ENCODE measurements around the gene SYNGR3. TPM values are rescaled to one million over a fixed set of nuclear protein-coding genes. Genes with fewer than 3 reads are reported as not detected.
A peak's percentile ranks its signal among the peaks of the same experiment; 100 is the strongest.
"Not testable (repeated sequence)": the region's sequence is repeated elsewhere in the genome, so short reads cannot be mapped to it uniquely, and the experiment has no call there.

The SYNGR3 gene, protein sequence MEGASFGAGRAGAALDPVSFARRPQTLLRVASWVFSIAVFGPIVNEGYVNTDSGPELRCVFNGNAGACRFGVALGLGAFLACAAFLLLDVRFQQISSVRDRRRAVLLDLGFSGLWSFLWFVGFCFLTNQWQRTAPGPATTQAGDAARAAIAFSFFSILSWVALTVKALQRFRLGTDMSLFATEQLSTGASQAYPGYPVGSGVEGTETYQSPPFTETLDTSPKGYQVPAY
- 0.32 TPM for total RNA-seq
- long read RNA-seq = 0 reads

DNA sequence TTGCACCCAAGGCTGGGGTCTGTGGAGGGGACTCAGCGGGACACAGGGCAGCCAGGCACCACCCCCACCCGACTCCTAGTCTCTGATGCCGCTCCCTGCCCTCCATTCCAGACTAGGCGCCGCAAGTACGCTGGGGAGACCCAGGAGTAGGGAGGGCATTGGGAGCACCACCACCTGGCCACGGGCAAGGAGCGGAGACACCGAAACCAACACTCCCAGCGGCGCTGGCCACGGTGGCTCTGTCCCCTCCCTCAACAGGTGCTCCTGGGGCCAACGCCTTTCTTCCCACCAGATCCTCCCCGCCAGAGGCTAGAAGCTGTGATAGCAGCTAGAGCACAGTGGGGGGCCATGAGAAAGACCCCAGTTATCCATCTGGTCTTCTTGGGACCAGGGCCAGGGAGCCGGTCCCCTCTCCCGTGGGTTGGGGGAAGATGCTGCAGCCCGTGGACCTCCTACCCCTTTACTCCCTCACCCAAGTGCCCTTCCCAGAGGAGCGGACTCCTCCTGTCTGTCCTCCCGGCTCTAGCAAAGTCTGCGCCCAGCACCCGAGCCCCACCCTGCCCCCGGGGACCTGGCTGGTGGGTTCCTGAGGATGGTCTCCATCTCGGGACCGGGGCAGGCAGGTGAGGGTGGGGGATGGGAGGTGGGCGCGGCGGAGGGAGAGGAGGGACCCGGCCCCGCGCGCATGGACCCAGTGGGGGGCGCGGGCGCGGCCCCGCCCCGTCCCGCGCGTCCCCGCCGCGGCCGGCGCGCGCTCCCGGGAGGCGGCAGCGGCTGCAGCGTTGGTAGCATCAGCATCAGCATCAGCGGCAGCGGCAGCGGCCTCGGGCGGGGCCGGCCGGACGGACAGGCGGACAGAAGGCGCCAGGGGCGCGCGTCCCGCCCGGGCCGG lies at the start of gene SYNGR3:
Gene SYNGR3 (plus strand): TSS at position 762 of the 892 bp plus-strand sequence. CDS start 133 bp downstream, outside the sequence.
- ATAC-seq (ENCODE audit: poor library complexity) (no peak), DNase-seq (no peak)
- intact Hi-C loops (cut with DNase I) = no loop called here

DNA sequence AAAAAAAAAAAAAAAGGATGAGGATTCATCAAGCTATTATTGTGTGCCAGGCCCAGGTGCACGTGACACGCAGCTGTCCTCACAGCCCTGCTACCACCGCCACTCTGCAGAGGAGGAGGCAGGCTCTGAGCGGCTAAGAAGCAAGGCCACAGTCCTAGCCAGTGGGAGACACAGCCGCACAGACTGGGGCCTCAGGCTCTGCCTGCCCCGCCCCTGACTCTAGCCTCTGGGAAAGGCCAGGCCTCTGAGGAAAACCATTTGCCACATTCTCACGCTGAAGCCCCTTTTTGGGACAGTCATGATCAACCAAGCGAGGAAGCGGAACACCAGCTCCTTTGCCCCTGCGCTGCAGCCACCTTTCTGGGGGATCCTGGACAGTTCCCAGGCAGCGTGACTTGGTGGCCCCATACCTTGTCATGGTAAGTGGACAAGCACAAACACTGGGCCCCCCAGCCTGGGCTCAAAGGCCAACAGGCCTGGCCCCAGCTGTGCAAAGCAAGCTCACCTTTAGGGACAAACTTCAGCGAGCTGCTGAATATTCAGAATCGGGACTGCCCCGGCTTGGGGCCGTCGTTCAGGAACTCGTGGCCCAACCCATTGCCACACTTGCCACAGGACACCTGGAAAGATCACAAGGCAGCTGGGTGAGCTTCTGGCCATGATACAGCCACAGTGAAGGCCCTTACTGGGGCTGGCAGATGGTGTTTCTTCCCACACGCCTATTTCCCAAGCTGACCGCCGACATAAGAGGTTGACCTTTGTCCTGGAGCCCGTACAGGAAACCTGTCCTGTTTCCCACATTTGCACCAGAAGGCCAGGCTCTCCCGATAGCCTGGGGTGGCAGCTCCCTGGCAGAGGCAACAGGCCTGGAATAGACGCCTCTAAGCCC lies 49.3 kb upstream of the SYNGR3 start:
- DNase-seq (peak; percentile 30), ATAC-seq (ENCODE audit: poor library complexity) (no peak)
- intact Hi-C loops (cut with DNase I) = no loop called here

DNA sequence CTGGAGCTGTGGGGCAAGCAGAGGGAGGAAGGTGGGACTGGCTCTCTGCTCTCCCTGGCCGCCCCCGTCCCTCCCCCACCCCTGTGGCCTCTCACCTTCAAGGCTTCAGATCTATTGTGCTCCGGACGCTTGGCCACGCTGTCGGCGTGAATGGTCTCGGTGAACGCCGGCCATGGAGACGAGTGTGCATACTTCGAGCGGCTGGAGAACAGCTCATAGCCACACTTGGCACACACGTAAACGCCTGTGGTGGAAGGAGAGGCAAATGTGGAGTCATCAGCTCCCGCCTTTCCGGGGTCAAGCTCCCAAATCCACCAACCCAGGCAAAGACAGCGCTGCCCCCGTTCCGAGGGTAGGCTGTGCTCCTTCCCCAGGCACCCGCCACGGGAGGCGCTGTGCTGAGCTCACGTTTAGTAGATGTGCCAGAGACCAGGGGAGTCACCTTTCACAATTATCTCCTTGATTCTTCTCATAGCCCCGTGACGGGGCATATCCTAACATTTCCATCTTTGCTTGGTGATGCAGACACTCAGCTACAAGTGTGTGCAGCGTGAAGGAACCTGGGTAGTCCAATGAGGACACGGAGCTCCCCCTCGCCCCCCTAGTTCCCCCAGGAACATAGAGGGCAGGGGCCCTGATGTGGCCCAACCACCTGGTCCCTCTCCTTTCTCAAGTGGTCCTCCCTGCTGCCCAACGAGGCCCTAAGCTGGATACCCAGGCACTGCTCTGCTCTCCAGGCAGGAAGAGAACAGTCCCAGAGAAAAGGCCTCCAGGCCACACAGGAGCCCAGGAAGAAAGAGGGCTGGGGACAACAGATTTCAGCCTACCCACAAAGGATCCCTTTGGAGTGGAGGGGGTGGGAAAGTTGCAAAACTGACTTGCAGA lies 48.4 kb upstream of the SYNGR3 start:
- intact Hi-C loops (cut with DNase I) = no loop called here
- DNase-seq (peak; percentile 42), ATAC-seq (ENCODE audit: poor library complexity) (no peak)

DNA sequence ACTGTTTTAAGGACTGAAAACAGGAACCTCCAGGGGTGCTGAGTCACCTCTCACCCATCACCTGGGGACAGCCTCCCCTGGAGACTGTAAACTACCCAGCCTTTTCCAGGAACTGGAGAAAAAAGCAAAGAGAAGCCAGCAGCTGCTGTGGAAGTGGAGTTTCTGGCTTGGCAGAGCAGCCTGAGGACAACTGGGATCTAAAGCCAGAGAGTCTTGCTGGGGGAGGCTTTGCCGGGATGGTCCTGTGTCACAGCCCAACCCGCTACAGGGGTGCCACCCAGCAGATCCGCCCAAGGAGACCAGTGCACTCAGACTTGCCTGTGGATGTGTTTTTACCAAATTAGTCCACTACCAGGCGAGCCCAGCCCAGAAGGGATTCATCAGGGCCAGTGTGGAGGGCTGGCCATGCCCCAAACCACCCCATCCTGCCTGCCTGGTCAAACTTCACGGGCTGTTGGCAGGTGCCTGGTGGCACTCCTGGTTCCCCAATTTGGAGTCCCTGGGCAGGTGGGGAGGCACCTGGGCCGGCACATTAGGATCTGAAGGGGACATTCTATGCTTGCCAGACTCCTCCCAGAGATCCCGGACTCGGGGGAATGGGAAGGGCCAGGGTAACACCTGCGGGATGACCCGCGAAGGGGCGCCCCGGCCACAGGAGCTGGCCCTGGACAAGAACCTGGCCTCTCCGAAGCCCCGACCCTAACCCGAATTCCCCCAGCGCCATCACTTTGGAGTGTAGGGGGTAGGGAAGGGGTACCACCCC lies 47.5 kb upstream of the SYNGR3 start:
- ATAC-seq (ENCODE audit: poor library complexity) (peak; percentile 3), DNase-seq (peak; percentile 52)
- intact Hi-C loops (cut with DNase I) = no loop called here

DNA sequence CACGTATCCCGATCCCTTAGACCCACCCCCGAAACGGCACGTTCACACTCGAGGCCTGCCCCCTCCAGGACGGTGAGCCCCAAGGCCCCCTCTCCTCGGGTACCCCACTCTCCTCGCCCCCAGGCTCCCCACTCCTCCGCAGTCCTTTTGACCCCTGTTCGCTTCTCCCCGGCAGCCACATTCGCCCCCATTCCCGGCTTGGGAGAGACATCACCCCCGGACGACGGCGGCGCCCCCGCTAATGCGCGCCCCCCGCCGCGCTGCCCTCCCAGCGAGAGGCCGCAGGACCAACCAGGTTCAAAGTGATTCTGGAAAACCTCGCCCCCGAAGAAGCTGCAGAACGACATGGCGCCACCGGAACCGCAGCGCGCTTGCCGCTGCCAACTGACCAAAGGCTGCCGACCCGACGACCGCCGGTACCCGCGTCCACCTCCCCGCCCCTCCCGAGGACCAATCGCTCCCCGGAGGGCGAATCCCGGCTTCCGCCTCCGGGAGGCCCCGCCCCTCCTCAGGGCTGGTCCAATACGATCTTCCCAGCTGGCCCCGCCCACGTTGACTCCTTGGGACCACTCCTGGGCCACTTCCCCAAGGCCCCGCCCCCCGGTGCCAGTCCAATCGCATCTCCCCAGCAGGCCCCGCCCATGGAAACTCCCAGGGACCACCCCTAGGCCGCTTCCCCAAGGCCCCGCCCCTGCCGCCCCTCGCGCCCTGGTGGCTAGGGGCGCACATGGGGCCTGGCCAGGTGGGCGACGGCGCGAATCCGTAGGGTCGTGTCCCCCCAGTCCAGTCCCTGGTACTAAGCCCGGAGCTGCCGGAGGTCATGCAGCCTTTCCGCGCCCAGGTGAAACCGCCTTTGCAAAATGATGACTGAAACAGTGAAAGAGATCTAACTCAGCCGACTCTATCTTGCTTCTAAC lies 46.7 kb upstream of the SYNGR3 start, which contains the start of gene MSRB1:
Gene MSRB1 (minus strand): TSS at position 390 of the 917 bp plus-strand sequence. CDS start 43 bp downstream, at position 347.
- peak; percentile 100 for DNase-seq
- intact Hi-C loops (cut with DNase I) = no loop called here
- peak; percentile 91 for ATAC-seq (ENCODE audit: poor library complexity)

DNA sequence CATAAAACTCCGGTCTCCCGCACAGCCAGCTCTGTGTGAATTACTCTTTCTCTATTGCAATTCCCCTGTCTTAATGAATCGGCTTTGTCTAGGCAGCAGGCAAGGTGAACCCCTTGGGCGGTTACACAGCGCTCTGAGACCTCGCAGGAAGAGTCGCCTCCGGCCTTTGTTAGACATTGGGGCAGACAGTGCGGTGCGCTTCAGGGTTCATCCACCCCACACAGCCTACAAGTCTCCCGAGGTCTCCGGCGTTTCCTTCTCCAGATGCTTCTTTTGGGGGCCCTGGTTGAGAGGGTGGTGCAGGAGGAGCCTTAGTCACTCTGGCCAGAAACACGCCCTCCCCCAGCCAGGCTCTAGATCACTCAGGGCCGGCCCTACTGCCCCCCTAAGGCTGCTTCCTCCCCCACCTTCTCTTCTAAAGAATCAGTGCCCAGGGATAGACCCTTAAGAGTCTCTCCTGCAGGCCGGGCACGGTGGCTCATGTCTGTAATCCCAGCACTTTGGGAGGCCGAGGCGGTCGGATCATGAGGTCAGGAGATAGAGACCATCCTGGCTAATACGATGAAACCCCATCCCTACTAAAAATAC lies 45.1 kb upstream of the SYNGR3 start:
- DNase-seq = peak; percentile 35
- intact Hi-C loops (cut with DNase I) = no loop called here
- no peak for ATAC-seq (ENCODE audit: poor library complexity)

DNA sequence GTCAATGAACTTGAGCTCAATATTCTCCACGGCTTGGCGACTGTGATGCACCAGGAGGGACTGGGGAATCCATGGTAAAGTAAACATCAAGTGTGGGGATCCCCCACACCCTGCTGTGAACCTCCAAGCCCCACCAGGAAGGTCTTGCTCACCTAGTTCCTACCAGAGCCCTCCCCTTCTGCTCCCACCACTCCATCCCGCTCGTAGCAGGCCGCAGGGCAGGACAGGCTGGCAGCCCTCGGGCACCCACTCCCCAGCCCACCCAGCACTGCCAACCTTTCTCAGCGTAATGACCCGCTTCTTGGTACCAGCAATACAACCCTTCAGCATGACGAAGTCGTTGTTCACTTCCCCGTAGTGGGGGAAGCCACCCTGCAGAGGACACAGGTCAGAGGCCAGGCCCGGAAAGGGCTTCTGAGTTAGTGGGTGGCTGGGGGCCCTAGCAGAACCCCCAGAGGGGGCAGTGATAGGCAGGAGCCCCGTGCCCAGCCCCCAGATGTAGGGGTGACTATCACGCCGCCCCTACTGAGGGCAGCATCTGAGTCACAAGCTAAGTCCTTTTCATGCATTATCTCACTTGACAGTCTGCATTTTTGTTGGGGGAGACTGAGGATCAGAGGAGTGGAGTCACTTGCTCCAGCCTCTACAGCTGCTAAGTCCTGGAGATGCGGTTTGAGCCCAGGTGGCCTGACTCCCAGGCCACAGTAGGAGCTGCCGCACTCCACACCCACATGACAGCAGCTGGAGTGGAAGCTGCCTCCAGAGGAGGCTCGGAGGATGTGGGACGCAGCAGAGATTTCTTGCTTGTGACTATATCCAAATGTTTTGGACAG lies 44.0 kb upstream of the SYNGR3 start:
- intact Hi-C loops (cut with DNase I) = no loop called here
- ATAC-seq (ENCODE audit: poor library complexity) (no peak), DNase-seq (no peak)

DNA sequence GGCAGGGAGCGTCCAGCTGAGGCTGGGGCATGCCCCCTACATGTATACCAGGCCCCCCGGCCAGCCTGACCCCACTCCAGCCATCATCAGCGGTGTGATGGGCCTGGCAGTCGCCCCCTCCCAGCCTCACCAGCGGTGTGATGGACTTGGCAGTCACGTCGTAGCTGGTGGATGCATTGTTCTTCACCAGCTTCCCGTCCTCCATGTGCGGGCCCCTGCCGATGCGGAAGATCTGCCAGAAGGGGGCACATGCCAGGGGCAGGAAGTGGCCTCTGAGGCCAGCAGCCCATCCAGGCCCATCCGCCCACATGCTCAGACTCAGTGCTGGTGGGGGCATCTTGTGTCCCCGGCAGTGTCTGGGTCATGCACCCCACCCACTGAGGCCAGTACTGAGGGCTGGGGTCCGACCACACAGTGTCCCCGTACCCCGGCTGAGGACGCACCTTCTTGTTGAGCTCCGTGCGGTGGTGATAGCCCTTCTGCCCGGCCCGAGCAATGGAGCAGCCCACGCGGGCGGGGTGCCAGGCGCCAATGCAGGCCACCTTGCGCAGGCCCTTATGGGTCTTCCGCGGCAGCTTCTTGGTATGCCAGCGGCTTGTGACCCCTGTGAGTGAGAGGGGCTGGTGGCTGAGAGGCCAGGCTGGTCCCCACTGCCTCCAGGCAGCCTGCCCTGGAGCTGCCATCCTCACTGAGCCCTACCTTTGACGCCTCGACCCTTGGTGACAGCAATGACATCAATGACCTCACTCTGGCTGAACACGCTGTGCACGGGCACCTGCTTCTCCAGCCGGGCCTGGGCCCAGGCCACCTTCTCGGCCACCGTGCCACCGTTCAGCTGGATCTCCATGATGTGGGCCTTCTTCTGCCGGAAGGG lies 43.0 kb upstream of the SYNGR3 start:
- DNase-seq = peak; percentile 39
- intact Hi-C loops (cut with DNase I) = no loop called here
- no peak for ATAC-seq (ENCODE audit: poor library complexity)

DNA sequence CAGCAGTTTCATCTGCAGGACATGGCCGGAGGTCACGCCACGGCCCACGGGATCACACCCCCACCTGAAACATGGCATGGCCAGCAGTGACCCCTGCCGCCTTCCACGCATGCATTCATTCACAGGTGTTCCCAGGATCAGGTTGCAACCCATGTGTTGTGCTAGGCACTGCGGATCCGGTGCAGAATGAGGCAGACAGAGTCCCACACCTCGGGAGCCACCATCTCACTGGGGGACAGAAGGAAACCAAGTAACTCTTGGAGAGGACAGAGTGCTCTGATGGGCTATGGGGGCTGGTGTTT lies 42.5 kb upstream of the SYNGR3 start:
- DNase-seq (no peak), ATAC-seq (ENCODE audit: poor library complexity) (no peak)
- intact Hi-C loops (cut with DNase I) = no loop called here

DNA sequence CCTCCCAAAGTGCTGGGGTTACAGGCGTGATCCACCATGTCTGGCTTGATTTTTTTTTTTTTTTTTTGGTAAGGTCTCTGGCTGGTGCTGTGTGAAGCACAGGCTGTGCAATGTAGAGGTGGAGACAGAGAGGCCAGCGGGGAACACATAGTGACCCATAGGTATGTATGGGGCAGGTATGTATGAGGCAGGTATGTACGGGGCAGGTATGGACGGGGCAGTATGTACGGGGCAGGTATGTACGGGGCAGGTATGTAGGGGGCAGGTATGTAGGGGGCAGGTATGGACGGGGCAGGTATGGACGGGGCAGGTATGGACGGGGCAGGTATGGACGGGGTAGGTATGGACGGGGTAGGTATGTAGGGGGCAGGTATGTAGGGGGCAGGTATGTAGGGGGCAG lies 40.3 kb upstream of the SYNGR3 start:
- ATAC-seq (ENCODE audit: poor library complexity) (no peak), DNase-seq (no peak)
- intact Hi-C loops (cut with DNase I) = no loop called here

DNA sequence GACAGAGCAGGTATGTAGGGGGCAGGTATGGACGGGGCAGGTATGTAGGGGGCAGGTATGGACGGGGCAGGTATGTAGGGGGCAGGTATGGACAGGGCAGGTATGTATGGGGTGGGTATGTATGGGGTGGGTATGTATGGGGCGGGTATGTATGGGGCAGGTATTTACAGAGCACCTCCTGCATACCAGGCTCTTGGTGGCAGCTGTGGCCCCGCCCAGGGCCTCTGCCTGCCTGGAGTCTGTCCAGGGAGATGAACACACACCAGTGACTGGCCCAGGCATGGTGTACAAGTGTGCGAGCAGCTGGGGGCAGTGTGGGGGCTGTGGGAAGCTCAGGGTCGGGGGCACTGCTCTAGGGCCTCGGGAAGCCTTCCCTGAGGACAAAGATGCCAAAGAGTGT lies 39.7 kb upstream of the SYNGR3 start:
- intact Hi-C loops (cut with DNase I) = no loop called here
- ATAC-seq (ENCODE audit: poor library complexity) (peak; percentile 1), DNase-seq (peak; percentile 47)

DNA sequence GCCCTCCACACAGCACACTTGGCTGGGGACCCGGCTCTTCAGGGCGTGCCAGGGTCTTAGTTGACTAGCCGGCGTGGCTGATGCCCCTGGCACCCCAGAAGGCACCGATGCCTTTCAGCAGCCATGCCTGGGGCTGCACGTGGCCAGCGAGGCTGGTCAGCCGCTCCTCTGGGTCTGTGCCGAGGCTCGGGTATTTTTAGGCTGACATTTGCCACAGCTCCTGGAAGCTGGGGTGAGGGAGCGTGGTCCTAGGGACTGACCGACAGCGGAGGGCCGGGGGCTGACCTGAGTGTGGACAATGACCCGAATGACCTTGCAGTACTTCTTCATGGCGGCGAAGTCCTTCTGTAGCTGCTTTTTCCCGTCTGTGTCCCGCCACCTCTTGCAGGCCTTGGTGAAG lies 39.2 kb upstream of the SYNGR3 start:
- DNase-seq (peak; percentile 61), ATAC-seq (ENCODE audit: poor library complexity) (peak; percentile 61)
- intact Hi-C loops (cut with DNase I) = no loop called here

DNA sequence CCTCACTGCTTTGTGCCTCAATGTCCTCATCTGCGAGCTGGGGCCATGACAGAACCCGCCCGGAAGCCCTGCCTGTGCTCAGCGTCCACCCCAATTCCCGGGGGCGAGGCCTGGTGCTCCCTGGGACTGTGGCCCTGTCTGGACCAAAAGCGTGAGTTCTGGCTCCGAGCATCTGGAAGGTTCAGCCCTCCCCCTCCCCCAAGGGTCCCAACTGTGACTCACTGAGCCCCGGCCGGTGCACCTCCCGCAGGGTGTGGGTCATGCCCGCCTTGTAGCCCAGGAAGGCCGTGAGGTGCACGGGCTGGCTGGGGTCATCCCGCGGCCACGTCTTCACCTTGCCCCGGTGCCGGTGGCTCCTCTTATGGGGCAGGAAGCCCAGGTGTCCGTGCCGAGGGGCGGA lies 36.0 kb upstream of the SYNGR3 start:
- intact Hi-C loops (cut with DNase I) = no loop called here
- peak; percentile 44 for DNase-seq
- peak; percentile 7 for ATAC-seq (ENCODE audit: poor library complexity)

DNA sequence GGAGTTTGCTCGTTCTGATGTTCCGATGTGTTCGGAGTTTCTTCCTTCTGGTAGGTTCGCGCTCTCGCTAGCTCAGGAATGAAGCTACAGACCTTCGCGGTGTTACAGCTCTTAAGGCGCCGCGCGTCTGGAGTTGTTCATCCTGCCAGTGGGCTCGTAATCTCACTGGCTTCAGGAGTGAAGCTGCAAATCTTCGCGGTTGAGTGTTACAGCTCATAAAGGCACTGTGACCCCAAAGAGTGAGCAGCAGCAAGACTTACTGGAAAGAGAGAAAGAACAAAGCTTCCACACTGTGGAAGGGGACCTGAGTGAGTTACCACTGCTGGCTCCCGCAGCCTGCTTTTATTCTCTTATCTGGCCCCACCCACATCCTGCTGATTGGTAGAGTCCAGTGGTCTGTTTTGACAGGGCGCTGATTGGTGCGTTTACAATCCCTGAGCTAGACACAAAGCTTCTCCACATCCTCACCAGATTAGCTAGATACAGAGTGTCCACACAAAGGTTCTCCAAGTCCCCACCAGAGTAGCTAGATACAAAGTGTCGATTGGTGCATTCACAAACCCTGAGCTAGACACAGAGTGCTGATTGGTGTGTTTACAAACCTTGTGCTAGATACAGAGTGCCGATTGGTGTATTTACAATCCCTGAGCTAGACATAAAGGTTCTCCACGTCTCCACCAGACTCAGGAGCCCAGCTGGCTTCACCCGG lies 32.2 kb upstream of the SYNGR3 start:
- ATAC-seq (ENCODE audit: poor library complexity); intact Hi-C loops (cut with DNase I); DNase-seq: not testable (repeated sequence)
